GM18951 (cell line): ENCODE data around the gene LAYN.

ENCODE experiments used
- POLR2A ChIP-seq: IDR thresholded peaks from 4 replicates; pipeline ENCODE4 v1.6.1; 2011; ENCODE audit warnings: mild to moderate bottlenecking; ENCODE audit not compliant: insufficient read length, insufficient read depth; ENCODE audit errors: extremely low read depth
- in situ Hi-C: fragments of 300-500 bp; cut with MboI; formaldehyde crosslinking; loops from one replicate; pipeline ENCODE4 v1.12.0; 2022; ENCODE audit warnings: low sequenced_read_pairs, mixed read lengths, inconsistent platforms; ENCODE audit not compliant: unreplicated experiment

The LAYN gene

GRCh38 chr11:111521135-111521534 is 19.4 kb upstream of the LAYN start:
- TF ChIP-seq POLR2A, result no peak
- in situ Hi-C loops, result no loop called here

GRCh38 chr11:111522426-111522825 is 18.1 kb upstream of the LAYN start:
- TF ChIP-seq POLR2A, result no peak
- in situ Hi-C loops, result no loop called here

GRCh38 chr11:111523343-111523742 is 17.2 kb upstream of the LAYN start:
- no peak for TF ChIP-seq POLR2A
- in situ Hi-C loops, result no loop called here

- in situ Hi-C loops, result no loop called here
- TF ChIP-seq POLR2A, result no peak
These were observed 16.5 kb upstream of the LAYN start for GRCh38 chr11:111524056-111524455.

- in situ Hi-C loops, result no loop called here
- TF ChIP-seq POLR2A, result no peak
These were observed 15.1 kb upstream of the LAYN start for GRCh38 chr11:111525456-111525855.

- in situ Hi-C loops, result no loop called here
- TF ChIP-seq POLR2A, result no peak
These were observed 14.0 kb upstream of the LAYN start for GRCh38 chr11:111526501-111526900.

- no peak for TF ChIP-seq POLR2A
- in situ Hi-C loops, result no loop called here
These were observed 13.2 kb upstream of the LAYN start for GRCh38 chr11:111527279-111527678.

- in situ Hi-C loops, result no loop called here
- no peak for TF ChIP-seq POLR2A
These were observed 12.0 kb upstream of the LAYN start for GRCh38 chr11:111528557-111528956.

- TF ChIP-seq POLR2A, result no peak
- in situ Hi-C loops, result no loop called here
These were observed 10.4 kb upstream of the LAYN start for GRCh38 chr11:111530091-111530490.

- in situ Hi-C loops, result no loop called here
- no peak for TF ChIP-seq POLR2A
These were observed 9.4 kb upstream of the LAYN start for GRCh38 chr11:111531136-111531535.

GRCh38 chr11:111531687-111532364 is 8.7 kb upstream of the LAYN start:
- TF ChIP-seq POLR2A, result no peak
- in situ Hi-C loops, result no loop called here

- TF ChIP-seq POLR2A, result no peak
- in situ Hi-C loops, result no loop called here
These were observed 8.2 kb upstream of the LAYN start for GRCh38 chr11:111532365-111532709.

GRCh38 chr11:111535281-111535680 is 5.2 kb upstream of the LAYN start:
- in situ Hi-C loops, result no loop called here
- no peak for TF ChIP-seq POLR2A

- TF ChIP-seq POLR2A, result no peak
- in situ Hi-C loops, result no loop called here
These were observed 3.1 kb upstream of the LAYN start for GRCh38 chr11:111537336-111537860.
